HUES6 (cell line): ENCODE data around the gene SMIM33.
"Not testable (repeated sequence)": the region's sequence is repeated elsewhere in the genome, so short reads cannot be mapped to it uniquely, and the experiment has no call there.

ENCODE experiments used
- H3K27ac ChIP-seq: 2 replicates; pipeline ENCODE4 v1.7.0; 2013; ENCODE audit warnings: low read depth, mild to moderate bottlenecking, low read length, inconsistent platforms
- H3K27me3 ChIP-seq: 2 replicates; pipeline ENCODE4 v1.6.1; 2013; ENCODE audit warnings: low read length; ENCODE audit not compliant: control insufficient read depth, insufficient read depth
- H3K36me3 ChIP-seq: 2 replicates; pipeline ENCODE4 v1.6.1; 2013; ENCODE audit warnings: low read length; ENCODE audit not compliant: control insufficient read depth, insufficient read depth
- H3K4me1 ChIP-seq: 2 replicates; pipeline ENCODE4 v1.6.1; 2013; ENCODE audit warnings: low read length; ENCODE audit not compliant: control insufficient read depth, insufficient read depth
- H3K4me3 ChIP-seq: 2 replicates; pipeline ENCODE4 v1.5.1; 2013; ENCODE audit warnings: low read depth, low read length
- H3K9ac ChIP-seq: one replicate; pipeline ENCODE4 v1.6.1; 2013; ENCODE audit warnings: mild to moderate bottlenecking, low read length
- H3K9me3 ChIP-seq: 2 replicates; pipeline ENCODE4 v1.6.1; 2013; ENCODE audit warnings: low read depth, low read length; ENCODE audit not compliant: control insufficient read depth, insufficient read depth

The SMIM33 gene

DNA sequence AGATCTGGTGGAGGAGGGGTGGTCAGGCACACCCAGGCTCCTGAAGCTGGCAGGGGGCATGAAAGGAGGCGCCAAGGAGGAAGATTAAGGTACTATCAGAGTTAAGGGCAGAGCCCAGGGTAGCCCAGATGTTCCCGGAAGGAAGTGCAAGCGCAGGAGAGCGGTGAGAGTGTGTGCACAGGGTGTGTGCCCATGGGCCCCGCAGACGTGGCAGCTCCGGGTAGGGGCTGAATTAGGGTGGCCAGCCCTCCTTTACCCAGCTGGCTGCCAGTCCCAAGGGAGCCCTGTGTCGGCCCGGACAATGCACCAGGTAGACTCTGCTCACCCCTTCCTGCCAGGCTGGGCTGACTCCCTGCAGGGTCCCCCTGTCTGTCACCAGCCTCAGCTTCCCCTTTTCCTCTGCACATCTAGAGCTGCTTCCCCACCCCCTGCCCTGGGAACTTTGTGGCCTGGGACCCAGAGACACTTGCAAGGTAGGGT is at the start of gene SMIM33:
SMIM33 (plus strand) TSS at position 184 of the 480 bp plus-strand sequence; CDS start at position 302, 118 bp downstream.
- no peak within 1 kb of the TSS for H3K9ac ChIP-seq

DNA sequence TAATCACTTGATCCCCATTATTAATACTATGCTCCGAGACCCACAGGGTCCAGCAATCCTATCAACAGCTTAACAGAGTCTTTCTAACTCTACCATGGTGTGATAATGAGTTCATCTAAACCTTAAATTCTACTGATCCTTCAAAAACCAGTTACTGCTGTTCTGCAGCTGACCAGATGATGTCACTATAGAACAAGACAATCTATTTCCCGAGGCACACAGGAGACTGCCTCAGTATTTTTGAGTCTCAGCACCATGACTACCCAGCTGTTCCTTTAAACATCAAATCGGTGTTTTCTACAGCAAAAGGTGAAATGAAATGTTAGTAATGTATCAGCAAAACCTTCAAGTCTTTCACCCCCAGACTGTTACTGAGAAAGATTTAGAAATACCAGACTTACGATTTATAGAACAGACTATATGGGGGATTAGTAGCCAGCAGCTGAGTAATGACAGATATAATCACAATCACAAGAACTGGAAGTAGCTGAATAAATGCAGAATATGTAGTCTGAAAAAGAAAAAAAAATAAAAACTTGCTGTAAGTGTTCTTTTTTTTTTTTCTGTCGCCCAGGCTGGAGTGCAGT is 48.4 kb upstream of the SMIM33 start:
- peaks cover 47% of the 10 kb centered on the region for H3K36me3 ChIP-seq
- no peaks in the 10 kb centered on the region for H3K27me3 ChIP-seq
- H3K9me3 ChIP-seq, result no peaks in the 10 kb centered on the region
- H3K4me1 ChIP-seq, result peaks cover 4% of the 10 kb centered on the region; the same call in 1 of the 2 replicates
- H3K9ac ChIP-seq, result no peak overlapping the region
- no peak overlapping the region for H3K27ac ChIP-seq
- no peak overlapping the region for H3K4me3 ChIP-seq

More for the DNA sequence above, at the start of gene SMIM33:
- Histone ChIP-seq H3K27me3 (no peaks in the 10 kb centered on the region), H3K36me3 (no peaks in the 10 kb centered on the region), H3K9me3 (no peaks in the 10 kb centered on the region), H3K27ac (no peak within 1 kb of the TSS), H3K4me1 (peaks cover 40% of the 10 kb centered on the region), H3K4me3 (no peak within 1 kb of the TSS)

DNA sequence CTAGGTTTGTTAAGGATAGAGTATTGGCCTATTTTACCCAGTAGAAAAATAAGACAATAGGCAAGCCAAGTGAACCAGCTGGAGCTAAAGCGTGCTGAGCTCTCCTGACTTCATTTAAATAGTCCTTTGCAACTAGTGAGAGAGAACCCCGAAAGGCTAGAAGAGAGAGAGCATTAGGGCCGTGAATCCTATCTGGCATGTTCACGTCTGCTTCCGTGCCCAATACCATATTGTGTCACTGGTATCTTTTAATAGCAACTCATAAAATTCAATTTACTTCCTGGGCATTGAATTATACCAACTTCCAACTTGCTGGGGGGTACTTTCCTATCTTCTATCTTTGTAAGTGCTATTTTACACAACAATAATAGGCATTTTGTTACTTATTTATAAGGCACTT is 45.3 kb upstream of the SMIM33 start:
- no peaks in the 10 kb centered on the region for H3K27me3 ChIP-seq
- H3K9me3 ChIP-seq, result no peaks in the 10 kb centered on the region
- H3K36me3 ChIP-seq, result peaks cover 44% of the 10 kb centered on the region
- H3K27ac ChIP-seq, result no peak overlapping the region
- no peak overlapping the region for H3K9ac ChIP-seq
- no peak overlapping the region for H3K4me3 ChIP-seq
- H3K4me1 ChIP-seq, result no peaks in the 10 kb centered on the region

DNA sequence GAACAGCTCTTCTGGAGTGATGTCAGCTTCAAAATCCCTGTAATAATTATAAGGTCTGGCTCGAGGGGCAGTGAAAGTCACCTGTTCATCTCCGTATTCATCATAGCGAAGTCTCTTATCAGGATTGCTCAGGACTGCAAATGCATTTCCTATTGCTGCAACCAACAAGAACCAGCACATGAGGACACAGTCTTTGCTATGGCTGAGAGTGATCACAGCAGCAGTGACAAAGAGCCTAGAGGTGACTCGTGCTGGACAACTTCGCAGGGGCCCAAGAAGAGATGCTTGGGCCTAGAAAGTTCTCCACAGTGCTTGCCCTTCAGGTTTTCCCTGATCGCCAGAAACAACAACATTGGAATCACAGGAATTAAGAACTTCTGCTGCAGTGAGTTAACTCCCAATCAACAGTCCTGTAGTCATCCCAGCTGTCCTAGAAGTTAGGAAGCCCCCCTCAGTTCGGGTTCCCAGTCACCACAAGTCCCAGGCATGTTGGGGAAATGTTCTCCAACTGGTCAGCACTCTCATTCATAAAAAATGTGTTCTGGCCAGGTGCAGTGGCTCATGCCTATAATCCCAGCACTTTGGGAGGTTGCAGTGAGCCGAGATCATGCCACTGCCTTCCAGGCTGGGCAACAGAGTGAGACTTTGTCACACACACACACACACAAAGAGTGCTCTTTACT is 44.5 kb upstream of the SMIM33 start:
- Histone ChIP-seq H3K9me3 (no peaks in the 10 kb centered on the region), H3K9ac (no peak overlapping the region), H3K27ac (no peak overlapping the region), H3K27me3 (no peaks in the 10 kb centered on the region), H3K4me3 (no peak overlapping the region), H3K4me1 (no peaks in the 10 kb centered on the region), H3K36me3 (peaks cover 38% of the 10 kb centered on the region)

DNA sequence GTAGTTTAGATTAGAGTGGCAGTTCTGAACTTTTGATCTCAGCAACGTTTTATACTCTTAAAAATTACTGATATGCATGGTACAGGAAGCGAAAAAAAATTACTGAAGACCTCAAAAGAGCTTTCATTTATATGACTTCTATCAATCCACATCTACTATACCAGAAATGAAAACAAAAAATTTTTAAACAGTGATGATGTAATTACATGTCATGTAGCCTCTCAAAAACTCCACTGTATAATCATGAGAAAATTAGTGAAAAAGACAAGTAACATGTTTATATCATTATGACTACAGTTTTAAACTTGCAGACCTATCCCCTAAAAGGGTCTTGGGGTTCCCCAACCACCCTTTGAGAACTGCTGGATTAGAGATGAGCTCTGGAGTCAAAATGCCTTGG is 40.8 kb upstream of the SMIM33 start:
- Histone ChIP-seq H3K27me3 (no peaks in the 10 kb centered on the region), H3K4me3 (no peak overlapping the region), H3K36me3 (peaks cover 40% of the 10 kb centered on the region), H3K27ac (no peak overlapping the region), H3K9me3 (no peaks in the 10 kb centered on the region), H3K4me1 (no peaks in the 10 kb centered on the region), H3K9ac (no peak overlapping the region)

DNA sequence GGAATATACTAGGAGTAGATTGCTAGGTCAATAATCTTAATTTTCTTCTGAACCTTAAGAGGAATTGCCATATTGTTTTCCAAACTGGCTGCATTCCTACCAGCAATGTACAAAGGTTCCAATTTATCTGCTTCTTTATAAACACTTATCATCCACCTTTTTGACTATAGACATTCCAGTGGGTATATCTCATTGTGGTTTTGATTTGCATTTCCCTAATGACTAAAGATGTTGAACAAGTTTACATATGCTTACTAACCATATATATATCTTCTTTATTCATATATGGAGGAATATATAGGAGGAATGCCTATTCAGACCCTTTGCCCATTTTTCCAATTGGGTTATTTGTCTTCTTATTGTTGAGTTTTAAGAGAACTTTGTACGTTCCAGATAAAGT is 39.1 kb upstream of the SMIM33 start:
- no peaks in the 10 kb centered on the region for H3K4me1 ChIP-seq
- H3K36me3 ChIP-seq, result peaks cover 30% of the 10 kb centered on the region
- no peaks in the 10 kb centered on the region for H3K9me3 ChIP-seq

DNA sequence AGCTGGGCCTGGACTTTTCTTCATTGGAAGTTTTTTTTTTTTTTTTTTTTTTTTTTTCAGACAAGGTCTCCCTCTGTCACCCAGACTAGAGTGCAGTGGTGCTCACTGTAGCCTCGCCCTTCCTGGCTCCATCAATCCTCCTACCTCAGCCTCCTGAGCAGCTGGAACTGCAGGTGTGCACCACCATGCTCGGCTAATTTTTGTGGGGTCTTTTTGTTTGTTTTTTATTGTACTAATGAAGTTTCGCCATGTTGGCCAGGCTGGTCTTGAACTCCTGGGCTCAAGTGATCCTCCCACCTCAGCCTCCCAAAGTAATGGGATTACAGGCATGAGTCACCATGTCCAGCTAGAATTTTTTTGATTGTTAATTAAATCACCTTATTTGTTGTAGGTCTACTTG is 35.1 kb upstream of the SMIM33 start:
- Histone ChIP-seq H3K9ac (no peak overlapping the region), H3K4me1 (peaks cover 9% of the 10 kb centered on the region), H3K27ac (no peak overlapping the region)

More for the DNA sequence above, 39.1 kb upstream of the SMIM33 start:
- Histone ChIP-seq H3K27ac (no peak overlapping the region), H3K9ac (no peak overlapping the region), H3K4me3 (no peak overlapping the region), H3K27me3 (no peaks in the 10 kb centered on the region)

DNA sequence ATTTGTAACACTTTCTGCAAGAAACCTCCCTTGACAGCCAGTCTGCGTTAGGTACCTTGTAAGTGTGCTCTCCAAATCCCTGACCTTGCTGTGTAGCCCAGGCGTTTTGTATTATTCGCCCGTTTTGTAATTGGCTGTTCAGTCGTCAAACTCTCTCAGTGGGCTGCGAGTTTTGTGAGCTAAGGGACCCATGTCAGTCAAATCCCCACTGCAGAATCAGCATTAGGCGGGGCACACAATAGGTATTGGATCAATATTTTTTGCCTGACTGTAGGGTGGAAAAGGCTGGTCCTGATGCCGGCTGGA is 32.1 kb upstream of the SMIM33 start:
- Histone ChIP-seq H3K4me1 (peaks cover 10% of the 10 kb centered on the region), H3K4me3 (peak overlapping the region; percentile 88), H3K9ac (peak overlapping the region; percentile 23), H3K36me3 (peaks cover 12% of the 10 kb centered on the region), H3K27me3 (peaks cover 6% of the 10 kb centered on the region; the same call in 1 of the 2 replicates), H3K9me3 (no peaks in the 10 kb centered on the region), H3K27ac (no peak overlapping the region)

More for the DNA sequence above, 35.1 kb upstream of the SMIM33 start:
- no peaks in the 10 kb centered on the region for H3K27me3 ChIP-seq
- peaks cover 16% of the 10 kb centered on the region for H3K36me3 ChIP-seq
- H3K4me3 ChIP-seq, result no peak overlapping the region
- H3K9me3 ChIP-seq, result no peaks in the 10 kb centered on the region

DNA sequence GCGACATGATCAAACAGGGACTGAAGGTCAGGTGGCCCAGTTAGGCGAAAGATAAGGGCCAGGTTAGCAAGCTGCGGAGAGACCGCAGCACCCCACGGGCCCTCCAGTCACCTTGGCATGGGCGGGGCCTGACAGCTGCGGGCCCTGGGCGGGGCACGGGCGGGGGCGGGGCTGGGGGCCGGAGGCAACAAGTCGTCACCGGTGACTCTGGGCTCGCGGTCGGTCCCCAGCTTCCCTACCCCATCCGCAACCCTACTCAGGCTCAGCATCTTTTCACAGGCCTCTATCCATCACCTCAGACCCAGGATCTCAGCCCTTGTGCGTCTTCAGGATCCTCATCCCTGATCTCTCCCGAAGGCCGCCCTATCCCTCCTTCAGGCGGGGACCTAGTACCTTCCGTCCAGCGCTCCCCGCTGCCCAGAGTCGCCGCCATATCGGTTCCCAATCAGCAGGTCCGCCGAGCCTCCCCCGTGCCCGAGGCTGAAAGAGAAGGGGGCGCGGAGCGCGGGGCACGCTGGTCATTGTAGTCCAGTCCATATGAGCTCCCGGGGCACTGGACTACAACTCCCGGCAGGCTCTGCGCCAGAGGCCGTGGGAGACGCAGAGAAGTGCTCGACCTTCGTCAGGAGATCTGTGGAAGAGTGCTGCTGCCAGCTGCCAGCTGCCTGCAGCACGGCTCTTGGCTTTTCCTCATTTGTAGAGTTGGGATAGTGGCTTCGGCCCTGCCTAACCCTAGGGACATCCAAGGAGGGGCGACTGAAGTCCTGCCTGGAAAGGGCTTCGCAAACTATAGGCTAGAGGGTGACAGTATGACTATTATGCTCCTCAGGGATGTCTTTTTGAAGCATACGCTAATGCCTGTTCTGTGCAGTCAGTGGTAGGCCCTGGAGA is 31.5 kb upstream of the SMIM33 start, which contains the start of gene DNAJC18:
DNAJC18 (minus strand) TSS at position 513 of the 891 bp plus-strand sequence; CDS start at position 433, 80 bp downstream.
- peak within 1 kb of the TSS; percentile 63; the same call in 1 of the 2 replicates for H3K27ac ChIP-seq
- H3K4me3 ChIP-seq, result peak within 1 kb of the TSS; percentile 88
- no peaks in the 10 kb centered on the region for H3K9me3 ChIP-seq
- peaks cover 11% of the 10 kb centered on the region; the same call in 1 of the 2 replicates for H3K36me3 ChIP-seq
- peak within 1 kb of the TSS; percentile 84 for H3K9ac ChIP-seq
- peaks cover 15% of the 10 kb centered on the region for H3K4me1 ChIP-seq
- peaks cover 6% of the 10 kb centered on the region; the same call in 1 of the 2 replicates for H3K27me3 ChIP-seq

DNA sequence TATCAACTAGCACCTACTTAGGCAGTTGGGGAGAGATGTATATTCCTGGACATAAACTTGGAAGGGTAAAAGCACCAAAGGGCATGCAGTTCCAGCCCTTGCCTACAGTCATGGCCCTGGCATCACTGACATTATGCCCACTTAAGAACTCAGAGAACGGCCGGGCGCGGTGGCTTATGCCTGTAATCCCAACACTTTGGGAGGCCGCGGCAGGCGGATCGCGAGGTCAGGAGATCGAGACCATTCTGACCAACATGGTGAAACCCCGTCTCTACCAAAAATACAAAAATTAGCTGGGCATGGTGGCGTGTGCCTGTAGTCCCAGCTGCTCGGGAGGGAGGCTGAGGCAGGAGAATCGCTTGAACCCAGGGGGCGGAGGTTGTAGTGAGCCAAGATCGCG is 30.4 kb upstream of the SMIM33 start:
- not testable (repeated sequence) for H3K4me3 ChIP-seq, H3K36me3 ChIP-seq, H3K9me3 ChIP-seq, H3K27ac ChIP-seq, H3K27me3 ChIP-seq, H3K9ac ChIP-seq
- H3K4me1 ChIP-seq, result peaks cover 15% of the 10 kb centered on the region
